ENCODE results near the gene TRMT6.

DNA sequence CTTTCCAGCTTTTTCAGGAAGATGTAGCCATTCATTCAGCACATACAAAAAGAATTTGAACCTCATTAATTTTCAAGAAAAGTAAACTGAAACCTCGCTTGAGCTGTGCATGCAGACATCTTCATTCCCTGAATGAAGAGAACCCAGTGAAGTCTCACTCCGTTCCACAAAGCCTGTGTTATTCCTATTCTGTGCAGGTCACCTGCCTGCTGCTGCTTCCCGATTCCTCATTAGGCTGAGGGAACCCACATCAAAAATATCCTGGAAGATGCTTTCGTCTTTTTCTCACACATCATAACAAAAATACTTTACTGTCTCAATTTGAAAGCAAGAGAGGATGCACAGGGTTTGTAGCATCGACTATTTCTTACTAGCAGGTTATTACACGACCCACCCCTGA, 40.1 kb downstream of the TRMT6 start:
- TF ChIP-seq, protein P1, sequence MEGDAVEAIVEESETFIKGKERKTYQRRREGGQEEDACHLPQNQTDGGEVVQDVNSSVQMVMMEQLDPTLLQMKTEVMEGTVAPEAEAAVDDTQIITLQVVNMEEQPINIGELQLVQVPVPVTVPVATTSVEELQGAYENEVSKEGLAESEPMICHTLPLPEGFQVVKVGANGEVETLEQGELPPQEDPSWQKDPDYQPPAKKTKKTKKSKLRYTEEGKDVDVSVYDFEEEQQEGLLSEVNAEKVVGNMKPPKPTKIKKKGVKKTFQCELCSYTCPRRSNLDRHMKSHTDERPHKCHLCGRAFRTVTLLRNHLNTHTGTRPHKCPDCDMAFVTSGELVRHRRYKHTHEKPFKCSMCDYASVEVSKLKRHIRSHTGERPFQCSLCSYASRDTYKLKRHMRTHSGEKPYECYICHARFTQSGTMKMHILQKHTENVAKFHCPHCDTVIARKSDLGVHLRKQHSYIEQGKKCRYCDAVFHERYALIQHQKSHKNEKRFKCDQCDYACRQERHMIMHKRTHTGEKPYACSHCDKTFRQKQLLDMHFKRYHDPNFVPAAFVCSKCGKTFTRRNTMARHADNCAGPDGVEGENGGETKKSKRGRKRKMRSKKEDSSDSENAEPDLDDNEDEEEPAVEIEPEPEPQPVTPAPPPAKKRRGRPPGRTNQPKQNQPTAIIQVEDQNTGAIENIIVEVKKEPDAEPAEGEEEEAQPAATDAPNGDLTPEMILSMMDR (IDR thresholded peaks at IDR 0.05) = no peak
- TF ChIP-seq POLR2A (IDR thresholded peaks at IDR 0.05) = no peak
